Measurements from ENCODE around the gene TPK1. TPM values are rescaled to one million over a fixed set of nuclear protein-coding genes. Genes with fewer than 3 reads are reported as not detected.
A peak's percentile ranks its signal among the peaks of the same experiment; 100 is the strongest.

TPK1 gene
- total and polyA plus RNA-seq, 2 of the 8 experiments (the other 6 are each of a cell fraction or from before 2014, with no cell fraction given): 1.9 to 2.7 TPM

GRCh38 chr7:144487901-144488300 lies 348.0 kb downstream of the TPK1 start:
- Histone ChIP-seq H2AFZ (ENCODE audit: low read length) (peak overlapping the region; percentile 87; the same call in 1 of the 2 replicates), H3K4me2 (ENCODE audit: insufficient read depth in 1 of 2, low read depth in 2 of 2, low read length in 2 of 2) (peak overlapping the region; percentile 8 to 32; a peak in 2 of 4 replicates)

More at GRCh38 chr7:144487901-144488300, 348.0 kb downstream of the TPK1 start:
- H2BK20ac ChIP-seq (ENCODE audit: low read length): no peak overlapping the region
- DNase-seq (ENCODE audit: low read depth in 1 of 2, low spot score in 2 of 2): peak in 1 of 2 experiments; percentile 54
- H3K4me3 ChIP-seq (ENCODE audit: extremely low read depth in 1 of 4, insufficient read depth in 2 of 4, low read depth in 3 of 4, low read length in 4 of 4): peak overlapping the region in 1 of 4 experiments; percentile 16; a peak in 1 of 8 replicates
- no peak overlapping the region for H2BK5ac ChIP-seq (ENCODE audit: low read depth, low read length)
- no peak overlapping the region for H4K5ac ChIP-seq (ENCODE audit: insufficient read length, low read depth, low read length)
- H3K23ac ChIP-seq (ENCODE audit: insufficient read length): no peak overlapping the region
- H3K27ac ChIP-seq (ENCODE audit: low read depth, low read length): no peak overlapping the region; the same call in 1 of the 2 replicates
- 10% methylated on average over 3 of the region's 3 CpGs; no CpG with 5 or more reads in 1 of the 2 experiments for WGBS, 2 experiments (ENCODE audit: extremely low coverage in 1 of 2, insufficient coverage in 1 of 2, insufficient read length in 1 of 2, insufficient replicate concordance in 2 of 2, low coverage in 1 of 2, low lambda C conversion rate in 2 of 2, missing lambda C conversion rate in 1 of 2)
- H3K9ac ChIP-seq (replicated peaks in 1 of 4; ENCODE audit: extremely low read depth in 1 of 4, low read depth in 3 of 4, low read length in 3 of 4): no peak overlapping the region
- no peak overlapping the region for H3K4ac ChIP-seq (replicated peaks; ENCODE audit: insufficient read length, low read depth, low read length)
- no peak overlapping the region for H4K8ac ChIP-seq (ENCODE audit: extremely low read depth, insufficient read depth, low read length)
- no peaks in the 10 kb centered on the region for H3K9me3 ChIP-seq (ENCODE audit: insufficient read depth in 2 of 2, low read depth in 1 of 2, low read length in 1 of 2)
- no peaks in the 10 kb centered on the region; the same call in 1 of the 2 replicates for H3K23me2 ChIP-seq (ENCODE audit: low read depth, low read length)
- peak; percentile 99 for FAIRE-seq
- peaks cover 0 to 6% (median 2%) of the 10 kb centered on the region in 4 experiments; a peak in 4 of 7 replicates for H3K4me1 ChIP-seq (replicated peaks in 1 of 4; ENCODE audit: control insufficient read depth in 3 of 4, insufficient read depth in 4 of 4, low read length in 3 of 4)
- no peak overlapping the region; the same call in 1 of the 2 replicates for H3K18ac ChIP-seq (ENCODE audit: extremely low read depth, low read length)
- no peaks in the 10 kb centered on the region for H3K79me2 ChIP-seq (ENCODE audit: control insufficient read depth in 1 of 2, insufficient read depth in 2 of 2, low read length in 2 of 2)
- ChIA-PET POLR2A (ENCODE audit: partially characterized antibody) (no interaction called here), CTCF (ENCODE audit: partially characterized antibody) (interaction anchor here (0.7 kb wide), 1 partner anchor 28 kb away, joined by 3 read pairs; no protein-coding TSS in a partner anchor)
- H3K79me1 ChIP-seq (ENCODE audit: low read depth, low read length): no peaks in the 10 kb centered on the region
- no peak overlapping the region for H4K91ac ChIP-seq (replicated peaks; ENCODE audit: insufficient read length, low read length)
- no peaks in the 10 kb centered on the region for H3K27me3 ChIP-seq (replicated peaks in 1 of 4; ENCODE audit: control insufficient read depth in 3 of 4, extremely low read depth in 1 of 4, insufficient read depth in 3 of 4, low read length in 3 of 4)
- H2BK15ac ChIP-seq (ENCODE audit: low read length): no peak overlapping the region
- no peak overlapping the region for H2AK5ac ChIP-seq (ENCODE audit: low read depth, low read length)
- no peak overlapping the region for H3K56ac ChIP-seq (replicated peaks; ENCODE audit: insufficient read length, low read depth, low read length)
- H3K36me3 ChIP-seq (ENCODE audit: control insufficient read depth in 2 of 4, insufficient read depth in 4 of 4, low read length in 3 of 4): no peaks in the 10 kb centered on the region
- H2BK120ac ChIP-seq (replicated peaks; ENCODE audit: low read depth, low read length): peak overlapping the region; percentile 79
- H2BK12ac ChIP-seq (ENCODE audit: low read depth, low read length): no peak overlapping the region
- H3K14ac ChIP-seq (ENCODE audit: insufficient read length): no peak overlapping the region
- no peak for TF ChIP-seq RAD21 (IDR thresholded peaks at IDR 0.05 in 1 of 2, conservative IDR thresholded peaks at IDR 0.05 in 1 of 2; ENCODE audit: low read depth in 2 of 2, low read length in 2 of 2)
- TF ChIP-seq POLR2A (IDR thresholded peaks at IDR 0.05; ENCODE audit: control extremely low read depth in 1 of 2, low read depth in 2 of 2, low read length in 2 of 2): no peak
- TF ChIP-seq YY1 (IDR thresholded peaks at IDR 0.05; ENCODE audit: low read depth, low read length): peak; percentile 68; the same call in 1 of the 2 replicates
- no peak for TF ChIP-seq NRF1 (IDR thresholded peaks at IDR 0.05; ENCODE audit: low read depth, low read length)
- no peak for TF ChIP-seq USF2 (IDR thresholded peaks at IDR 0.05; ENCODE audit: low read length)
- TF ChIP-seq KDM1A (IDR thresholded peaks at IDR 0.05; ENCODE audit: borderline replicate concordance, low read length): no peak
- no peak for TF ChIP-seq EGR1 (IDR thresholded peaks at IDR 0.05; ENCODE audit: borderline replicate concordance, low read depth, low read length)
- TF ChIP-seq TEAD4 (IDR thresholded peaks at IDR 0.05; ENCODE audit: low read depth, low read length): peak; percentile 84
- no peak for TF ChIP-seq KDM5A (IDR thresholded peaks at IDR 0.05; ENCODE audit: low read length)
- peak; percentile 38 for TF ChIP-seq NANOG (IDR thresholded peaks at IDR 0.05; ENCODE audit: insufficient read depth, low read depth, low read length, poor library complexity, severe bottlenecking)
- TF ChIP-seq CBX8 (IDR thresholded peaks at IDR 0.05; ENCODE audit: borderline replicate concordance, low read depth, low read length): no peak
- no peak for TF ChIP-seq MAX (IDR thresholded peaks at IDR 0.05)
- no peak for TF ChIP-seq JUN (IDR thresholded peaks at IDR 0.05; ENCODE audit: low read depth, low read length)
- H4K20me1 ChIP-seq (replicated peaks in 1 of 2; ENCODE audit: control insufficient read depth in 1 of 2, insufficient read depth in 2 of 2, low read length in 2 of 2): no peaks in the 10 kb centered on the region

Measured in H1 (cell line).